ENCODE data around the gene KCNA1.

Gene KCNA1

GRCh38 chr12:4958697-4959375 is 49.1 kb downstream of the KCNA1 start:
- DNase-seq (ENCODE audit: low spot score) (no peak), FAIRE-seq (no peak)

DNA sequence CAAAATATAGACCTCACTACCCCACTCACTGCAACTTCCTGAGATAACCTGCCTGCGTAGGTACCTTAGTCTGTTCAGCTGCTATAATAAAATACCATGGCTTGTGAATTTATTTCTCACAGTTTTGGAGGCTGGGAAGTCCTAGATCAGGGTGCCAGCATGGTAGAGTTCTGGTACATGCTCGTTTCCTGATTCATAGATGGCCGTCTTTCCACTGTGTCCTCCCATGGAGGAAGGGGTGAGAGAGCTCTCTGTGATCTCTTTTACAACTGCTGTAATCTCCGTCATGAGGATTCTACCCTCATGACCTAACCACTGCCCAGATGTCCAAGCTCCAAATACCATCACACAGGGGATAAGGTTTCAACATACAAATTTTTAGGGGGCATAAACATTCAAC is 49.7 kb downstream of the KCNA1 start:
- no peak for FAIRE-seq

GRCh38 chr12:4960030-4960429 is 50.3 kb downstream of the KCNA1 start:
- no peak for FAIRE-seq
- DNase-seq (ENCODE audit: low spot score), result no peak

More for the DNA sequence above, 49.7 kb downstream of the KCNA1 start:
- no peak for DNase-seq (ENCODE audit: low spot score)

DNA sequence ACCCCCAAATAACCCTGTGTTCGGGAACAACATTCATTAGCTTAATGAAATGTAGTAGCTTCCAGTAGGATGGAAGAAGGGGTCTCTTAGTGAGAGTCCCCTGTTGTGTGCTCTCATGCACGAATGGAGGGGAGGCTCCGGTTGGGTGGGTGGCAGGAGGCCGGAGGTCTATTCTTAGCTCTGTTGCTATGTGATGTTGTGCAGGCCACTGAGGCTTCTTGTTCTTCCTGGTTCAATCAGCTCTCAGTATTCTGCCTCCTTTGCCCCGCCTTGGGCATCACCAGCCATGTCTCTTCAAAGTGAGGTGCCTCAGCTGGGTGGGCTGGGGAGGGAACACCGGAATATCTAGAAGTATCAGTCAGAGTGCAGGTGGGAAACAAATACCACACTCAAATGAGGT is 50.8 kb downstream of the KCNA1 start:
- FAIRE-seq (no peak), DNase-seq (ENCODE audit: low spot score) (no peak)

GRCh38 chr12:4961311-4961710 is 51.6 kb downstream of the KCNA1 start:
- no peak for FAIRE-seq
- DNase-seq (ENCODE audit: low spot score), result no peak

DNA sequence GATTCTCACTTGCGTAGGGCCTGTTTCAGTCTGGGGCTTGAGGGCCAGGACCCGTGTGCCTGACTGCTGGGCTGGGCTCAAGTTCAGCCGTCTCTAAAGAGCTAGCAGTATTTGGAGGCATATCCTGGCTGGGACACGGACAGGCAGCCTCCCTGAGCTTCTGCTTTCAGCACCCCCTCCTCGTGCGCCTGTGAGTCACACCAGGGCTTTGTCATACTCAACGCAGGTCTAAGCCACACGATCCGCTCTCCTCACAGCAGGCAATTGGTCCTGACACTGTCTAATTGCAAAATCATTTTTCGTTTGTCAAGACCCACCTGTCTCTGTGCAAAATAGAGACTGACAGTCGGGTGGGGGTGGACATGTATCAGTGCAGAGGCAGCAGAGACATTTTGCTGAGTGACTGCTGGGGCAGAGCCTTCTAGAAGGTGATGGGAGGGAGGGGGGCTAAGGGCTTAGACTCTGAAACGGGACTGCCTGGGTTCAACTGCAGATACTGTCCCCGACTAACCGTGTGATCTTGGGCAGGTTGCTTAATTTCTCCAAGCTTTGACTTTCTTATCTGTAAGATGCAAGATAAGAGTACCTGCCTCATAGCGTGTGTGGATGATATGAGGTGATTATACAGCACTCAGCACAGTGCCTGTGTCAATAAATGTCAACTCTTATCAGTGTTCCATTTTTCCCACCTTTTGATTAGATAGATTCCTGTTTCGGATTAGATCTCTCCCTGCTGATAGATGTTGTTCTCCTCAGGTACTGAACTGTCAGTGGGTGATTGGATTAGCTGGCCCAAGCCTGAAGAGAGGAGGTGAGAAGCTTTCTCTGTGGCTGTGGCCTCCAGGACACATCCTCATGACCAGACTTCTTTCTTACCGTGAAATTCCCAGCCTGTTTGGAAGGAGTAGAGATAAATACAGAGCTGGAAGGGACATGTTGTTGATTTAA is 53.1 kb downstream of the KCNA1 start:
- FAIRE-seq (no peak), DNase-seq (ENCODE audit: low spot score) (no peak)
